HG03025 (cell line): ENCODE results near the gene RIPOR3.

Experiments used
- ATAC-seq: cut with Tn5 transposase; IDR thresholded peaks from one replicate; pipeline ENCODE4 v1.9.1; 2021; ENCODE audit warnings: mild to moderate bottlenecking, moderate library complexity; ENCODE audit not compliant: unreplicated experiment, low FRiP score

RIPOR3 gene

GRCh38 chr20:50536333-50536732, 155.0 kb downstream of the RIPOR3 start:
- no peak for ATAC-seq
